ENCODE data around the gene MED12L. TPM values are rescaled to one million over a fixed set of nuclear protein-coding genes. Genes with fewer than 3 reads are reported as not detected.
"Not testable (repeated sequence)": the region's sequence is repeated elsewhere in the genome, so short reads cannot be mapped to it uniquely, and the experiment has no call there.

The MED12L gene
- polyA plus RNA-seq, 1 of the 3 experiments (the other 2 are of a cell fraction) = 0.03 TPM

GRCh38 chr3:151067158-151067557 is 18.3 kb upstream of the MED12L start:
- no peak for DNase-seq
- H3K9me3 ChIP-seq = no peaks in the 10 kb centered on the region
- H2AFZ ChIP-seq (ENCODE audit: low read depth) = no peak overlapping the region
- H3K9me2 ChIP-seq = no peaks in the 10 kb centered on the region
- TF ChIP-seq NRF1 (IDR thresholded peaks at IDR 0.05; ENCODE audit: low read depth, low read length) (no peak), IRF3 (IDR thresholded peaks at IDR 0.05; ENCODE audit: low read depth, low read length) (no peak), SMC3 (IDR thresholded peaks at IDR 0.05; ENCODE audit: low read depth, low read length) (peak; percentile 8; the same call in 1 of the 2 replicates), RAD21 (IDR thresholded peaks at IDR 0.05; ENCODE audit: low read length) (peak; percentile 33; the same call in 1 of the 2 replicates), TAF1 (IDR thresholded peaks at IDR 0.05; ENCODE audit: borderline replicate concordance, low read depth, low read length) (no peak)
- no peaks in the 10 kb centered on the region for H3F3A ChIP-seq (replicated peaks; ENCODE audit: insufficient read depth)
- no peak overlapping the region for H3K27ac ChIP-seq (ENCODE audit: low read depth in 2 of 2, low read length in 1 of 2)
- WGBS (ENCODE audit: low lambda C conversion rate) = 5% methylated on average over 2 of the region's 2 CpGs
- H3K4me2 ChIP-seq = no peak overlapping the region
- H3K4me1 ChIP-seq (ENCODE audit: control insufficient read depth in 1 of 2, insufficient read depth in 2 of 2, low read depth in 1 of 2, low read length in 1 of 2) = no peaks in the 10 kb centered on the region
- H4K20me1 ChIP-seq (ENCODE audit: insufficient read depth) = no peaks in the 10 kb centered on the region
- no peaks in the 10 kb centered on the region for H3K36me3 ChIP-seq (replicated peaks in 1 of 2; ENCODE audit: control insufficient read depth in 1 of 2, insufficient read depth in 2 of 2, low read length in 1 of 2)
- no peak overlapping the region for H3K9ac ChIP-seq
- POLR2A ChIA-PET = no interaction called here
- no peaks in the 10 kb centered on the region for H3K79me2 ChIP-seq (ENCODE audit: insufficient read depth)
- H3K4me3 ChIP-seq (ENCODE audit: low read depth in 2 of 2, low read length in 1 of 2) = no peak overlapping the region
- CTCF ChIA-PET = interaction anchor here (0.6 to 4.8 kb wide), 6 partner anchors 8 to 164 kb away, joined by 3 to 15 read pairs (median 3); partner anchors contain the start of gene MED12L
- no peaks in the 10 kb centered on the region; the same call in 1 of the 2 replicates for H3K27me3 ChIP-seq (ENCODE audit: insufficient read depth)

GRCh38 chr3:151072842-151073241 is 12.6 kb upstream of the MED12L start:
- H3K9me2 ChIP-seq; H4K20me1 ChIP-seq (ENCODE audit: insufficient read depth); H2AFZ ChIP-seq (ENCODE audit: low read depth); H3K4me3 ChIP-seq (ENCODE audit: low read depth in 2 of 2, low read length in 1 of 2); H3F3A ChIP-seq (replicated peaks; ENCODE audit: insufficient read depth); POLR2A ChIA-PET; H3K9me3 ChIP-seq; DNase-seq; H3K36me3 ChIP-seq (replicated peaks in 1 of 2; ENCODE audit: control insufficient read depth in 1 of 2, insufficient read depth in 2 of 2, low read length in 1 of 2); H3K4me1 ChIP-seq (ENCODE audit: control insufficient read depth in 1 of 2, insufficient read depth in 2 of 2, low read depth in 1 of 2, low read length in 1 of 2); H3K9ac ChIP-seq; H3K27ac ChIP-seq (ENCODE audit: low read depth in 2 of 2, low read length in 1 of 2); H3K4me2 ChIP-seq; H3K79me2 ChIP-seq (ENCODE audit: insufficient read depth): not testable (repeated sequence)
- WGBS (ENCODE audit: low lambda C conversion rate) = 42% methylated on average over 7 of the region's 7 CpGs
- CTCF ChIA-PET = interaction anchor here (1.0 kb wide), 1 partner anchor 73 kb away, joined by 3 read pairs; no protein-coding TSS in a partner anchor
- H3K27me3 ChIP-seq (ENCODE audit: insufficient read depth) = peaks cover 12% of the 10 kb centered on the region

- peaks cover 12% of the 10 kb centered on the region for H3K27me3 ChIP-seq (ENCODE audit: insufficient read depth)
- H4K20me1 ChIP-seq (ENCODE audit: insufficient read depth) = no peaks in the 10 kb centered on the region
- H3K4me1 ChIP-seq (ENCODE audit: control insufficient read depth in 1 of 2, insufficient read depth in 2 of 2, low read depth in 1 of 2, low read length in 1 of 2) = no peaks in the 10 kb centered on the region
- H3K79me2 ChIP-seq (ENCODE audit: insufficient read depth) = no peaks in the 10 kb centered on the region
- no peak overlapping the region for H3K27ac ChIP-seq (ENCODE audit: low read depth in 2 of 2, low read length in 1 of 2)
- WGBS (ENCODE audit: low lambda C conversion rate) = 0% methylated on average over 1 of the region's 1 CpG
- POLR2A ChIA-PET = no interaction called here
- H3K9me2 ChIP-seq = no peaks in the 10 kb centered on the region
- H3K36me3 ChIP-seq (replicated peaks in 1 of 2; ENCODE audit: control insufficient read depth in 1 of 2, insufficient read depth in 2 of 2, low read length in 1 of 2) = no peaks in the 10 kb centered on the region
- H3K4me3 ChIP-seq (ENCODE audit: low read depth in 2 of 2, low read length in 1 of 2) = no peak overlapping the region
- no peak overlapping the region for H3K4me2 ChIP-seq
- H3F3A ChIP-seq (replicated peaks; ENCODE audit: insufficient read depth) = no peaks in the 10 kb centered on the region
- CTCF ChIA-PET = no interaction called here
- no peak overlapping the region for H2AFZ ChIP-seq (ENCODE audit: low read depth)
- no peak overlapping the region for H3K9ac ChIP-seq
- H3K9me3 ChIP-seq = no peaks in the 10 kb centered on the region
- DNase-seq = no peak
- TF ChIP-seq IRF3 (IDR thresholded peaks at IDR 0.05; ENCODE audit: low read depth, low read length) = no peak
- TF ChIP-seq TEAD4 (IDR thresholded peaks at IDR 0.05; ENCODE audit: borderline replicate concordance, insufficient read depth) = no peak
- no peak for TF ChIP-seq NFIC (IDR thresholded peaks at IDR 0.05; ENCODE audit: borderline replicate concordance)
- no peak for TF ChIP-seq FOSL2 (IDR thresholded peaks at IDR 0.05; ENCODE audit: borderline replicate concordance, low read depth)
- no peak for TF ChIP-seq GATA2 (CRISPR knock-in tag; IDR thresholded peaks at IDR 0.05)
- TF ChIP-seq PBX3 (IDR thresholded peaks at IDR 0.05) = no peak
- TF ChIP-seq RCOR1 (IDR thresholded peaks at IDR 0.05; ENCODE audit: low read length) = no peak
- no peak for TF ChIP-seq GABPA (IDR thresholded peaks at IDR 0.05; ENCODE audit: low read depth)
- no peak for TF ChIP-seq EZH2phosphoT487 (IDR thresholded peaks at IDR 0.05; ENCODE audit: borderline replicate concordance, low read depth)
- TF ChIP-seq REST (IDR thresholded peaks at IDR 0.05; ENCODE audit: low read depth, low read length) = no peak
Measured at GRCh38 chr3:151074256-151074655, 11.2 kb upstream of the MED12L start.

Measured in SK-N-SH (cell line).